ENCODE data around the gene TMEM258. TPM values are rescaled to one million over a fixed set of nuclear protein-coding genes. Genes with fewer than 3 reads are reported as not detected.
A peak's percentile ranks its signal among the peaks of the same experiment; 100 is the strongest.

The TMEM258 gene
- 18.3 and 38.9 TPM in 2 replicates for total RNA-seq

GRCh38 chr11:61792310-61793082 lies at the start of gene TMEM258, which contains the start of gene FEN1:
TMEM258 (minus strand) TSS chr11:61792599; CDS start chr11:61792558, 41 bp downstream.
FEN1 (plus strand) TSS chr11:61792911; CDS start chr11:61795362, 2,451 bp downstream.
- DNase-seq (ENCODE audit: low read depth), result peak; percentile 90

- no peak for DNase-seq (ENCODE audit: low read depth)
These were observed 49.5 kb upstream of the TMEM258 start for GRCh38 chr11:61841636-61842527.

- no peak for DNase-seq (ENCODE audit: low read depth)
These were observed 48.0 kb upstream of the TMEM258 start for GRCh38 chr11:61840371-61840770.

GRCh38 chr11:61839742-61840141 lies 47.3 kb upstream of the TMEM258 start:
- no peak for DNase-seq (ENCODE audit: low read depth)

- no peak for DNase-seq (ENCODE audit: low read depth)
These were observed 46.5 kb upstream of the TMEM258 start for GRCh38 chr11:61838921-61839320.

- no peak for DNase-seq (ENCODE audit: low read depth)
These were observed 46.1 kb upstream of the TMEM258 start for GRCh38 chr11:61838501-61838900.

GRCh38 chr11:61837411-61838005 lies 45.1 kb upstream of the TMEM258 start:
- DNase-seq (ENCODE audit: low read depth), result no peak

- DNase-seq (ENCODE audit: low read depth), result no peak
These were observed 43.8 kb upstream of the TMEM258 start for GRCh38 chr11:61836193-61836592.

GRCh38 chr11:61834278-61835048 lies 42.1 kb upstream of the TMEM258 start:
- peak; percentile 30 for DNase-seq (ENCODE audit: low read depth)

GRCh38 chr11:61833926-61834277 lies 41.5 kb upstream of the TMEM258 start:
- DNase-seq (ENCODE audit: low read depth), result no peak

- DNase-seq (ENCODE audit: low read depth), result no peak
These were observed 41.1 kb upstream of the TMEM258 start for GRCh38 chr11:61833471-61833870.

- DNase-seq (ENCODE audit: low read depth), result no peak
These were observed 40.4 kb upstream of the TMEM258 start for GRCh38 chr11:61832754-61833153.

- no peak for DNase-seq (ENCODE audit: low read depth)
These were observed 39.8 kb upstream of the TMEM258 start for GRCh38 chr11:61832207-61832606.

GRCh38 chr11:61830237-61831105 lies 38.1 kb upstream of the TMEM258 start:
- DNase-seq (ENCODE audit: low read depth), result no peak

GRCh38 chr11:61829806-61830205 lies 37.4 kb upstream of the TMEM258 start:
- DNase-seq (ENCODE audit: low read depth), result no peak

- peak; percentile 22 for DNase-seq (ENCODE audit: low read depth)
These were observed 36.4 kb upstream of the TMEM258 start for GRCh38 chr11:61828629-61829407.

GRCh38 chr11:61828379-61828628 lies 35.9 kb upstream of the TMEM258 start:
- DNase-seq (ENCODE audit: low read depth), result no peak

- DNase-seq (ENCODE audit: low read depth), result peak; percentile 78
These were observed 35.4 kb upstream of the TMEM258 start, which contains the start of gene FADS2 for GRCh38 chr11:61827571-61828378. FADS2 (plus strand) TSS chr11:61828300; CDS start chr11:61828391, 91 bp downstream.

- no peak for DNase-seq (ENCODE audit: low read depth)
These were observed 34.7 kb upstream of the TMEM258 start for GRCh38 chr11:61826930-61827570.

Data from renal cortical epithelial cell (primary cell).